Subcutaneous adipose tissue (tissue), 4 donors: Measurements from ENCODE around the gene ADAMTS14. TPM values are rescaled to one million over a fixed set of nuclear protein-coding genes. Genes with fewer than 3 reads are reported as not detected.

Experiments
- total RNA-seq, 4 donors: library from RNA; depleted of rRNA; stranded (reverse); fragments of >200 nt; gene quantifications; one replicate each; pipeline ENCODE4 v1.1.0, GENCODE V29; 2016
- TF ChIP-seq, protein P1 (sequence below): fragments of 450-650 bp; IDR thresholded peaks from one replicate; pipeline ENCODE4 v1.5.1; 2016; ENCODE audit warnings: low read depth, mild to moderate bottlenecking, control low read depth, antibody characterized with exemption, moderate library complexity

Gene ADAMTS14
- total RNA-seq, 4 donors from 2014 or later, result not detected

DNA sequence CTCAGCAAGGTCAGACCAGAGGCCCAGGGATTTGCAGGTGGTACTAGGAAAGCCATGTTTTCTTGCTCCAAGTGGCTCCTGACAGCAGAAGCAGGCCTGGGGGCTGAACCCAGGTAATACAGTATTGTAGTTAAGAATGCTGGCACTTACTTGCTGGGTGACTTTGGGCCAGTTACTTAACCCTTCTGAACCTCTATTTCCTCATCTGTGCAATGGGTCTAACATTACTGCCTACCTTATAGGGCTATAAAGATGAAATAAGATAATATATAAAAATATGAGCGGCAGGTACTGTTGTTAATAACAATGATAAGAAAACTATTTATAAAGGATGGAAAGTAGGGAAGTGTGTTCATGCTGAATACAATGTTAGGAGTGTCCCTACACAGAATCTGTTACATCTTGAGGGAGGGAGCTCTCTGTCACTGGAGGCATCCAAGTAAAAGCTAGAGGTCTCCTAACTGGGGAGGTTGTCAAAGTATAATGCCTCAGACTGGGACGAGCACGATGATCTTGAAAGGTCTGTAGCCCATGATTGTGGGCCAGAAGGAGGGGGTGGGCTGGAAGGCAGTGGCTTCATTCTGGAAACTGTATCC lies 26.9 kb downstream of the ADAMTS14 start:
- TF ChIP-seq, protein P1, sequence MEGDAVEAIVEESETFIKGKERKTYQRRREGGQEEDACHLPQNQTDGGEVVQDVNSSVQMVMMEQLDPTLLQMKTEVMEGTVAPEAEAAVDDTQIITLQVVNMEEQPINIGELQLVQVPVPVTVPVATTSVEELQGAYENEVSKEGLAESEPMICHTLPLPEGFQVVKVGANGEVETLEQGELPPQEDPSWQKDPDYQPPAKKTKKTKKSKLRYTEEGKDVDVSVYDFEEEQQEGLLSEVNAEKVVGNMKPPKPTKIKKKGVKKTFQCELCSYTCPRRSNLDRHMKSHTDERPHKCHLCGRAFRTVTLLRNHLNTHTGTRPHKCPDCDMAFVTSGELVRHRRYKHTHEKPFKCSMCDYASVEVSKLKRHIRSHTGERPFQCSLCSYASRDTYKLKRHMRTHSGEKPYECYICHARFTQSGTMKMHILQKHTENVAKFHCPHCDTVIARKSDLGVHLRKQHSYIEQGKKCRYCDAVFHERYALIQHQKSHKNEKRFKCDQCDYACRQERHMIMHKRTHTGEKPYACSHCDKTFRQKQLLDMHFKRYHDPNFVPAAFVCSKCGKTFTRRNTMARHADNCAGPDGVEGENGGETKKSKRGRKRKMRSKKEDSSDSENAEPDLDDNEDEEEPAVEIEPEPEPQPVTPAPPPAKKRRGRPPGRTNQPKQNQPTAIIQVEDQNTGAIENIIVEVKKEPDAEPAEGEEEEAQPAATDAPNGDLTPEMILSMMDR, result no peak

DNA sequence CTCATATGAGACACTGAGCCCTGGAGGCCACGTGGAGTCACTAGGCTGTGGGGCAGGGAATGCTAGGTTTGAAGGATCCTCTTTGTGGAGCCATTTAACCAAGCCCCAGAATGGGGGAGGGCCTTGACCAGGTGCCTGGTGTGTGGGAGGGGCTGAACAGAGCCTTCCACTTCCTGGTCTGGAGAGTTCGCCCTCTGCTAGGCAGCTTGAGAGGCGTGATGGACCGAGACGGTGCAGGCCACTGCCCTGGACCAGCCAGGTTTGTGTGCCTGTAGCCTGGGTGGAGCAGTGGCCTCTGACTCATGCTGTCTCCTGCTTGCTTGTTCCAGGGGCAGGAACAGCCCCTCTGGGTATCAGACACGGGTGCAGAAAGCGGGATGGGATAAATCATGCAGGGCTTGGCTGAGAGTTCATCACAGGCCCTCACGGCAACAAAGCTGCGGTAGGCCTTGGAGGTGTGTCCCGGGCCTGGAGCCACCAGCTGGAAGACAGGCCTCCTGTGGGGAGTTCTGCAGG lies 27.4 kb downstream of the ADAMTS14 start:
- TF ChIP-seq, protein P1, result no peak

DNA sequence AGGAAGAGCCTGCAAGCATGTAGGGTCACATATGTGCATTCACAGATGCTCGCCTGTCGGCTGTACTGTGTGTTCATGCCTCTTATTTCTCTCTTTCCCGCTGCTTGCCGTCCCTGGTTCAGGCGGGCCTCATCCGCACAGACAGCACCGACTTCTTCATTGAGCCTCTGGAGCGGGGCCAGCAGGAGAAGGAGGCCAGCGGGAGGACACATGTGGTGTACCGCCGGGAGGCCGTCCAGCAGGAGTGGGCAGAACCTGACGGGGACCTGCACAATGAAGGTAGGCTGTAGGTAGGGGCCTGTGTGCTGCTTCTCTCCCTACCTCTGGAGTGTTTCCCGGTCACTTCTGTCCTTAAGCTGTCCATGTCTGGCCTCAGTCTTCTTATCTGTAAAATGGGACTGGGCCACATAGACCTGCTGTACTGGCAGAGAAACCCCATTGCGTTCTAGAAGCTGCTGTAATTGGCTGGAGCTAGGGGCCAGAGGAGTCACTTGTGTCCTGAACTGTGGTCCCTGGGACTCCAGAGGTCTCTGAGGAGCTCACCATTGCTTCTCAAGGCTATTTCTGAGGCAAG lies 30.0 kb downstream of the ADAMTS14 start:
- TF ChIP-seq, protein P1, result no peak

DNA sequence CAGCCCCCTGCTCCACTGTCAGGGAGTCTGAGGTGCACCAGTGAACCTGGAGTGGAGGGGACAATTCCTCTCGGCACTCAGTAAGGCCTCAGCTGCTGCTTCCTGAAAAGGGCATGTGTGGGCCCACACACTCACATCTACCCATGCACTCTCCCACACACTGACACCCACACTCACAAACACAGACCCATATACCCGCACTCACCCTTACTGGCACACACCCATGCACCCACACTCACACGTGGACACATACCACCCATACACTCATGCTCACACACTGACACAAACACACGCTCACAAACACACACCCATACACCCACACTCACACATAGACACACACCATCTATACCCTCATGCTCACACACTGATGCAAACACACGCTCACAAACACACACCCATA lies 31.9 kb downstream of the ADAMTS14 start:
- TF ChIP-seq, protein P1, result no peak

DNA sequence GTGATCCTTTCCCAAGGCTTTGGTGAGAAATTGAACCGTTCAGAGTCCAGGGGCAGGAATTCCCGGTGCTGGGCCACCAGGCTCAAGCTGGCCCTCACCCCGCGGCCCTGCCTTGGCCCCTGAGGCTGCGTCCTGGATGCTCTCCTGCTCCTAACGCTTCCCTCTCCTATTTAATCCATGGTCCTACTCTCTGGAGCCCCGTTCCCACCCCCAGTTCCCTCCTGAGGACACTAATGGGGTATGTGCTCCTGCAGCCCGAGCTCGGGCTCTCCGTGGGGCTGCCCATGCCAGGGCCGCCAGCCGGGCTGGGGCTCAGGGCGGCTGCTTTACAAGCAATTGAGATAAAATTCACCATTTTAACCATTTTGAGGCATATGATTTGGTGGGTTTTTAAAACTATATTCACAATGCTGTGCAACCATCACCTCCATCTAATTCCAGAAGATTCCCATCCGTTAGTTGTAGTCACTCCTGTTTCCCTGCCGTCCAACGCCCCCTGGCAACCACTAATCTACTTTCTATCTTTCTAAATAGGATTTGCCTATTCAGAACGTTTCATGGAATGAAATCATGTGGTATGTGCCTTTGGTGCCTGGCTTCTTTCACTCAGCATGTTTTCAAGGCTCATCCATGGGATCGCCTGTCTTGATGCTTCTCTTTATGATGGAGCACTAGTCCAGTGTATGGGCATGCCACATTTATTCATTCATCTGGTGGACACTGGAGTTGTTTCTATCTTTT lies 33.0 kb downstream of the ADAMTS14 start:
- TF ChIP-seq, protein P1, result no peak

DNA sequence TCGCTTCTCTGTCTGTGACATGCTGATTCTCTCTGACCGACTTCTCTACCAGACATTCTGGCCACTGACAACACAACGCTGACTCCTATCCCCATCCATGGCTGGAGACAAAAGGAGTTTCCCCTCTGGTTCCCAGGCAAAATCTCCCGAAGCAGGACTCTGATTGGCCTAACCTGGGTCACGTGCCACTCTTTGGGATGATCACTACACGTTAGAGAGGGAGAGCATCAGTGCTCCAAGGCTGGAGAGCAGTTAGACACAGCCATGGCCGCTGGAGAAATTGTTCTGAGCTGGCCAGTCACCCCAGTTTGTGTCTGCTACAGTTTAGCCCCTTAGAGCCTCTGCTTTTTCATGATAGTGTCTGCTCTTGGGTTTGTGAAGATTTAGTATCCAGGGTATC lies 38.9 kb downstream of the ADAMTS14 start:
- TF ChIP-seq, protein P1, result no peak

DNA sequence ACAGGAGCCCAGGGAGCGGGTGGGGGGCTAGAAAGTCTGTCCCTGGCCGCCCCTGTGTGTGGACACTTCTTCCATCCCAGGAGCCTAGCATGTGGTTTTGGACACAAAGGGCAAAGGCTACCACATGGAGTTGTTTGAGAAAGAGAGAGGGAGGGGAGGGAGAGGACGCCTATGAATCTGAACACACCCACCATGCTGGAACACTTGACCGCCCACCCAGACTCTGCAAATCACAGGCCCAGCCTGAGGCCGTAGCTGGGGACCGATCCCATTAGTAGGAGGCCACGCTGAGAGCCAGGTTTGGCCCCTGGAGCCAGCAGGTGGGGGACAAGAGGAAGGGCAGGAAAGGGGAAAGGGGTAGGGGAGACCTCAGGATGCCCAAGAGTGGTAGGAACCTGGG lies 39.6 kb downstream of the ADAMTS14 start:
- TF ChIP-seq, protein P1, result no peak
